LNCAP (cell line): ENCODE results near the gene PPP4R3A.

ENCODE experiments used
- CTCF ChIP-seq: fragments of 450-650 bp; IDR thresholded peaks from 2 replicates; pipeline ENCODE4 v1.5.1; 2017; ENCODE audit warnings: mild to moderate bottlenecking

The PPP4R3A gene

GRCh38 chr14:91444335-91445020 is 65.6 kb downstream of the PPP4R3A start:
- no peak for TF ChIP-seq CTCF

DNA sequence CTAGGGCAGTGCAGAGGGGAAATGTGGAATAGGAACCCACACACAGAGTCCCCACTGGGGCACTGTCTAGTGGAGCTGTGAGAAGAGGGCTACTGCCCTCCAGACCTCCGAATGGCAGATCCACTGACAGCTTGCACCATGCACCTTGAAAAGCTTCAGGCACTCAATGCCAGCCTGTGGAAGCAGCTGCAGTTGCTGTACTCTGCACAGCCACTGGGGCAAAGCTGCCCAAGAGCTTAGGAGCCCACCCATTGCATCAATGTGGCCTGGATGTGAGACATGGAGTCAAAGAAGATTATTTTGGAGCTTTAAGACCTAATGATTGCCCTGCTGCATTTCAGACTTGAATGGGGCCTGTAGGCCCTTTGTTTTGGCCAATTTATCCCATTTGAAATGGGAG is 70.8 kb downstream of the PPP4R3A start:
- TF ChIP-seq CTCF, result no peak

GRCh38 chr14:91438845-91439244 is 71.3 kb downstream of the PPP4R3A start:
- no peak for TF ChIP-seq CTCF

GRCh38 chr14:91429385-91429784 is 80.7 kb downstream of the PPP4R3A start:
- no peak for TF ChIP-seq CTCF

GRCh38 chr14:91424813-91425530 is 85.1 kb downstream of the PPP4R3A start:
- no peak for TF ChIP-seq CTCF

GRCh38 chr14:91420686-91421085 is 89.4 kb downstream of the PPP4R3A start:
- TF ChIP-seq CTCF, result no peak

GRCh38 chr14:91419451-91419850 is 90.7 kb downstream of the PPP4R3A start:
- no peak for TF ChIP-seq CTCF
